Epidermal melanocyte (primary cell): ENCODE measurements around the gene ACER3.
A peak's percentile ranks its signal among the peaks of the same experiment; 100 is the strongest.
"Not testable (repeated sequence)": the region's sequence is repeated elsewhere in the genome, so short reads cannot be mapped to it uniquely, and the experiment has no call there.

Experiments used
- DNase-seq: peaks from one replicate; pipeline ENCODE4 v3.0.0; 2011; ENCODE audit warnings: low spot score; ENCODE audit not compliant: insufficient read length

Gene ACER3

DNA sequence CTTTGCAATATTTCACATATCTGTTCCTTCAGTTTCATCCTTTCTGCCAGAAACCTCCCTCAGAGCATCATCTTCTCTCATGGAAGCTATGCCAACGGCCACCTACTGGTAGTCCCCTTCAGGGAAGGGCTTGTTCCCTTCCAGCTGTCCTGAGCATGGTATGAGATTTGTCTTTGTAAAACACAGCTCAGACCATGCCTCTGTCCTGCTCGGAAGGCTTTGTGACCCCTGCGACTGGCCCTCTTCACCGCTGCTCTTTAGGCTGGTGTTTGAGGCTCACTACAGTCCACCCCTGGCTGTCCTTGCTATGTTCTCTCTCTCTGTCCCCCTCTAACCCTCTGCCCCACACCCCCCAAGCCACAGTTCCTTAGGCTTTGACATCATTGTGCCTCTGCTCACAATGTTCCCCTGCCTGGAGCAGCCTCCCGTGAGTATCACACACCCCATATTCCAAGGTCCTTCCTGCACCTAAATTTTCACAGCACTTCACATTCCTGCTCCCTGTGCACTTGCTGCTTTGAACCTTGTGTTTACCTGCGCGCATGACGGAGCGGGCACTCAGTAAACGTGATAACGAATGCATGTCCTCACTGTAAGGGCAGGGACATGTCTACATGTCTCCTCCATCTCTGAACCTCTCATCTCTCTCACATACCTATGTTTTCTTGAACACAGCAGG lies 24.0 kb upstream of the ACER3 start:
- DNase-seq, result peak; percentile 49

DNA sequence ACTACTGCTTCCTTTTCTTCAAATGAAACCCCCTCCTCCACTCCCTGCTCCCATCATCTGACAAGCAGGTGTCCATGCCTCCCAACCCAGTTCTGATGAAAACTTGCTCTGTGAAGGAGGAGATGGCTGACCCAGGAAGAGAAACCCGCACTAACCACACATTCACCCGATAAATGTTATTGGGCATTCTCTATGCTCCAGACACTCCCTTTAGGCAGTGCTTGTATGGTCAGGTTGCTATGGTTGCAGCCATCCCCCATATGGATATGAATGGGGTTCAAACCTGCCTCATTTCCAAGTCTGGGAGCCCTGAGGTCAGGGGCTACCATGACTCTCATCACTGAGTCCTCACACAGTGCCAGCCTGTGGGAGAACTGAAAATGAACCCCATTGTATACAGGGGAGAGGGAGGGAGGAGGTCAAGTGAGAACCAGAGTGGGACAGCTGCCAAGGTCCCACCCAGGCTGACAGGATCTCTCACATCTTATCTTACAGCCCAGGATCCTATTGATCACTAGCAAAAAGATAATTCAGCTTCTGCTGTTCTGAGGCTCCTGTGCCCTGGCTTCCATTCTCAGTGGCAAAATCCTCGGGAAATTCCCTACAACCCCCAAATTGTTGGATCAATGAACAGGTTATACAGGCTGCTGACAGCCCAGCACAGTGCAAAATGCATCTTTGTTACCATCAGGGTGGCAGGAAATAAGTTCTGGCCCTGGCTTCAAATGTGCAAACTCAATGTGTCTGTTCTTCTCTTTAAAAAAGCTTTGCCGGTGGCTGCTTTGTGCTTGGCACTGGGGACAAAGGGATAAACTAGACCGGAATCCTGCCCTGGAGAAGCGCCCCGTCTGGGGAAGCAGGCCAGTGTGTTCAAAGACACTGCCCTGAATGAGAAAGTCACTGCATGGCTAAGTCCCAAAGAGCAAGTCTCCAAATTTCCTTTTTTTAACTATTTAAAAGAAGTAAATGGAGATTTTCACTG lies 22.7 kb upstream of the ACER3 start:
- no peak for DNase-seq

DNA sequence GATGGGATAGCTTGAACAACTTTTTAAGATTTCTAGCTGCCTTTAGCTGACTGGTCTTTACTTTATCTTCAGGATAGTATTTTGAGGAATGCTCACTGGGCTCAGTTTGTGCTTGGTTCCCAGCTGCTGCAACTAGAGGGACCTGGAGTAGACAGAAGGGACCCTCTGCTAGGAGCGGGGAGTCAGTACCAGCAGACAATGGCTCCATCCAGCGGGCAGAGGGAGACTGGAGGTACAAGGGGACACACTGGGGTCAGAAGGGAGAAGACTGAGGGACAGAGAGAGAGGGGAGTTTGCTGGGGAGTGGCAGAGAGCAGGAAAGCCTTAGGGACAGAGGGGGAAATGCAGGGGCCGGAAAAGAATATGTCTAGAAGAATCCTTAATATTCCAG lies 22.0 kb upstream of the ACER3 start:
- DNase-seq, result no peak

DNA sequence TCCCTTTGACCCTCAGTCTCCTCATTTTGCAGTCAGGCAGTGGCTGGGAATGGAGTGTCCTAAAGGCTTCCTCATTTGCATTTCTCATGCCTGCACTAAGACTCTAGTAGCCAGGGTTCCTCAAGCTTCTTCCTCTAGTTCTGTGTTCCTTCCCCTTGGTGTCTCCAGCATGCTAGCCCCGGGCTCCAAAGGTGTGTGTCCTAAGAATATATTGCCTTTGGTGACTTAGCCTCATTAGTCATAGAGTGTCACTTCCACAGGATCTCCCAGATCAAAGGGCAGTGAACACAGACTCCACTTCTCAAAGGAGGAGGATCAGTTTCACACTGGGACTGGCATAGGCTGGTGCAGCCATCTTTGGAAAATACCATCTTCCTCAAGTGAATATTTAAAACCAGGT lies 21.4 kb upstream of the ACER3 start:
- DNase-seq, result no peak

DNA sequence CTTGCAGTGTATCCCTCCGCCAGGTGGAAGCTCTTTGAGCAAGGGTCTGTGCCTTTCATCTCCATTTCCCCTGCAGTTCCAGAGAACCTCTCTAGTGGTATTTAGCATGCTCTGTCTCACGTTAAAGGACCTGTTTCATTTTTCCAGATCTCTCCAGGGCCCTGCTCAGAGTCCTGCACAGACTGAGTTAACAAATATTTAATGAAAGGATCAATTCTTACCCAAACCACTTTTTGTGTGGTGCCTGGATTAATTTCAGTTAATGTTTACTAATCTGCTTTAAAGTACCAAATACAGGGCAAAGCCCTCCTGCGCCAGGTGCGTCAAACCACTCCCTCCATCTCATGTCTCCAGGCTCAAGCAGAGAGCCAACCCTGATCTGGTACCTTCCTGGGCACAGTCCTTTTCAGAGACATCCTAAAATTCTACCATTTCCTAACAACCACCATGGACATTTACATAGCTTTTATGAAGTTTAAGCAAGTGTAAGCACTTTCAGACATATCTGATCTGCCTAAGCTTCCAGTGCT lies 18.7 kb upstream of the ACER3 start:
- no peak for DNase-seq

DNA sequence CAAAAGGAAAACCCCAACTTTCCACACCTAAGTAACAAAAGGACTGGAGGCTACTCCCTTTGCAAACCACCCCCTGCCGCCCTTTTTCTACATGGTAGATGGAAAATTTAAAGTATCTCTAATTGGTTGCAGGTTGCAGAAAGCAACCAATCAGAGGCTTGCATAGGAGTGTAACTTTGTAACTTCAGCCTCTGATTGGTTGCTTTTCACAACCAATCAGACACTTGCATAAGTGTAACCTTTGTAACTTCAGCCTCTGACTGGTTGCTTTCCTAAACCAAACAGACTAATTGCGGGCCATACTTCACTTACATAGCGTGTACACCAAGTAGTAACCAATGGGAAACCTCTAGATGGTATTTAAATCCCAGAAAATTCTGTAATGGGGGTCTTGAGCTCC lies 16.8 kb upstream of the ACER3 start:
- no peak for DNase-seq

DNA sequence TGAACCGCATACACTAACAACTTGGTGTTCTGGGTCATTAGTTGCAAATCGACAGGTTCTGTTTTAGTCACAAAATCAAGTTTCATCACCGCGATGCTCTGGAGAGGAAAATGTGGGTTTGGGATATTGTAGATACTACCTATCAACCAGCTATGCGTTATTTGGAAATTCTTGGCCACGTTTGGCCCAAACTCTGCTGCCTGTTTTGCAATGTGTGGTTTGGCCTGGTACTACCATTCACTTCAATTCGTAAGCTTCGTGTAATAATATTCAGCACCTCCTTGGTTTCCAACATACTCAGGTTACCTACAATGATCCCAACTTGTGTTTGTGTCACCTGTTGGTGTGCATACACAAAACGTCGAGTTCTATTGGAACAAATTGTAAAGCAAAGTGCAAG lies 16.2 kb upstream of the ACER3 start:
- DNase-seq, result no peak

DNA sequence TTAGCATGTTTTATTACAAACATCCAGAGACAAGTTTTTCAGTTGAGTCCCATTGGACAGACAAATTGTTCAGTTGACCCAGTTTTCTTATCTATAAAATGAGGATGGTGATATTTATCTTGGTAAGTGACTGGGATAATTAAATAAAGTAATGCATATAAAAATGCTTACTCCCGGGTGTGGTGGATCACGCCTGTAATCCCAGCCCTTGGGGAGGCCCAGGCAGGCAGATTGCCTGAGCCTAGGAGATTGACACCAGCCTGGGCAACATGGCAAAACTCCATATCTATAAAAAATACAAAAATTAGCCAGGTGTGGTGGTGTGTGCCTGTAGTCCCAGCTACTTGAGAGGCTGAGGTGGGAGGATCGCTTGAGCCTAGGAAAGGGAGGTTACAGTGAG lies 15.6 kb upstream of the ACER3 start:
- DNase-seq, result no peak

DNA sequence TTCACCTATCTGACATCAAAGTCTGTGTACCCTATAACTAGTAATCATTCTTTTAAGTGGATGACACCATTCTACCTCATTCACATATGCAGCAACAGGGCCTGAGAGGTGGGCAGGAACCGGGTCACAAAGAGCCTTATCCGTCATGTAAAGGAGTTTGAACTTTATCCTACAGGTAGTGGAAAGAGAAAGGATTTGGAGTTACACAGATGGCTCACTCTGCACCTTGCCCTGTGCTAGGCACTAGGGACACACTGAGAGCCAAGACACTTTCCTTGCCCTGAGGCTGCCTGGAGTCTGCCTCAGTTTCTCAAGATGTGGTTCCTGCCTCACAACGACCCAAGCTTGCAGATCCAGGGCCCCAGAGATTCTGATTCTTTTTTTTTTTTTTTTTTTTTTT lies 14.3 kb upstream of the ACER3 start:
- no peak for DNase-seq

DNA sequence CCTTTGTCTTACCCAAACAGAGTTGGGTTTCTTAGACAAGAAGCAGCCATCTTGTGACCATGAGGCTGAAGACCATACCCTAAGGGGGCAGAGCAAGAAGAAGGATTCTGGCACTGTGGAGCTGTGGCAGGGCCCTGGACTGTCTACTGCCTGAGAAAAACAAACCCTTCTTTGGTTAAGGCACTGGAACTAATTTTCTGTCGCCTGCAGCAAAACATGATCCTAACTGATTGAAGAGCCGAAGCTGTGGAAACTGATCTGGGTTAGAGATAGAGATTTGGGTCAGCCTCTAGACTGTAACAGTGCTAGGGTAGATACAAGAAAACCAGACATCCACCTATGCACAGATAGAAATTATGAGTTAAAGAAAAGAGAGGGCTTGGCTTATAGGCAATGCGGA lies 11.3 kb upstream of the ACER3 start:
- DNase-seq, result peak; percentile 45

DNA sequence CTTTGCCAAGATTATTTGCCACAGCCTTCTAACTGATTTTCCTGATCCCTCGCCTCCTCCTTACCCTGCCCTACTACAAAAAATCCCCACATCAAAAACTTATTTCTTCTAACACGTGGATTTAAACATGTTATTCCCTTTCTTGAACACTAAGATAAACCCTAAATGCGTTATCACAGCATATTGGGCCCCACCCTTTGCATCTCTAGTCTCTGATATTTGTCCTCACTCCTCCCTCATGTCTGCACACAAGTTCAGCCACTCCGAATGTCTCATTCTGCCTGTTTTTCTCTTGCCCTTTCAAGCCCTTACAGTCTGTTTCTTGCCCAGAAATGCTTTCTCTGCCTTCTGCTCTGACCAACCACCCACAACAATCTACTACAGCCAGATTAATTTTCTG lies 10.6 kb upstream of the ACER3 start:
- DNase-seq, result no peak

DNA sequence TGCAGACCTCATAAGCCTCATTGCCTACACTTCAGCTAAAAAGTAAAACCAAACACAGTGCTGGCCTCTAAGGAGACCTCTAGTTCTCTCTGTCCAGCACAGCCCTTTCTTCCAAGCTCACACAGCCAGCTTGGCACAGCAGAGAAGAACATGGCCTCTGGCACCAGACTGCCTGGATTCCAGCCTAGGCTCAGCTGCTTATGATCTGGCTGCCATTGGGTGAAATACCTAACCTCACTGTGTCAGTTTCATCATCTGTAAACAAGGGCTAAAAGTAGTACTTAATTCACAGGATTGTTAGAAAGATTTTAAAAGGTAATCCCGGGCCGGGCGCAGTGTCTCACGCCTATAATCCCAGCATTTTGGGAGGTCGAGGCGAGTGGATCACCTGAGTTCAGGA lies 9.9 kb upstream of the ACER3 start:
- no peak for DNase-seq

DNA sequence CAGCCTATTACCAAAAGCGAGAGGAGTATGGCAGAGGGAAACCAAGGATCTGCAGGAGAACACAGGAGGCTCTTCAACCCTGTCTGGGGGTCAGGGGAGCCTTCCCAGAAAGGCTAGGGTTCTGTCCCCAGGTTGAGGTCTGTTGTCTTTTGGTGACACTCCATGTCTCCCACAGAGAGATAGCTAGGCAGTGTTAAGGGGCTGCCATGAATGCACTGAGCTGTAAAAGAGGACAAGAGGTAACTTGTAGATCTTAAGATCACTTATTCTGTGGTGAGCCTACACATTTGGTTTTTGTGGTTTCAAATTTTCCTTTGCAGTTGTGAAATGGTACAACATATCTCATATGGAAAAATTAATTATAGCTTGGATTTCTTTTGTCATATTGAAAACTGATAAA lies 6.0 kb upstream of the ACER3 start:
- no peak for DNase-seq

DNA sequence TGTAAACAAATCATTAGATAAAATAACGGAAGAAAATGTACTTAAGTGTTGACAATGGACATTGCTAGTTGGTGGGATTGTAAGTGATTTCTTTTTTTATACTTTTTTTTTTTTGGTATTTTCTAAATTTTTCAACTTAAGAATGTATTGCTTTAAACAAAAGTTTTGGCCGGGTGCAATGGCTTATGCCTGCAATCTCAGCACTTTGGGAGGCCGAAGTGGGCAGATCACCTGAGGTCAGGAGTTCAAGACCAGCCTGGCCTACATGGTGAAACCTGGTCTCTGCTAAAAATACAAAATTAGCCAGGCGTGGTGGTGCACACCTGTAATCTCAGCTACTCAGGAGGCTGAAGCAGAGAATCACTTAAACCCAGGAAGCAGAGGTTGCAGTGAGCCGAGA lies 5.0 kb upstream of the ACER3 start:
- not testable (repeated sequence) for DNase-seq

DNA sequence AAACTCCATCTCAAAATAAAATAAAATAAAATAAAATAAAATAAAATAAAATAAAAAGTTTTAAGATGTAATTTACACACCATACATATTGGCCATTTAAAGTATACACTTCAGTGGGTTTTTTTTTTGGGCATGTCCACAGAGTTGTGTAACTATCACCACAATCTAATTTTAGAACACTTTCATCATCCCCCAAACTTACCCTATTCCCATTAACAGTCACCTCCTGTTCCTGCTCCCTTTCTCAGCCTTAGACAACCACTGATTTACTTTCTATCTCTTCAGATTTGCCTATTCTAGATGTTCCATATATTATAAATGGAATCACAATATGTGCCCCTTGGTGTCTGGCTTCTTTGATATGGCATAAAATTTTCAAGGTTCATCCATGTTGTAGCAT lies 4.6 kb upstream of the ACER3 start:
- no peak for DNase-seq

DNA sequence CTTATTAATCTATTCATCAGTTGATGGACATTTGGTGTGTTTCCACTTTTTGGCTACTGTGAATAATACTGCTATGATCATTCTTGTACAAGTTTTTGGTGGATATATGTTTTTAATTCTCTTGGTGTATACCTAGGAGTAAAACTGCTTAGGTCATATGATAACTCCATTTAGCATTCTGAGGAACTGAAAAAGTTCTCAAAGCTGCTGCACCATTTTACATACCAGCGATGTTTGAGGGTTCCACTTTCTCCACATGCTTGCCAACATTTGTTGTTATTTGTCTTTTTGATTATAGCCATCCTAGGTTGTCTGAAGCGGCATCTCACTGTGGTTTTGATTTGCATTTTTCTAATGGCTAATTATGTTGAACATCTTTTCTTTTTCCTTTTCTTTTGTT lies 4.1 kb upstream of the ACER3 start:
- DNase-seq, result no peak

DNA sequence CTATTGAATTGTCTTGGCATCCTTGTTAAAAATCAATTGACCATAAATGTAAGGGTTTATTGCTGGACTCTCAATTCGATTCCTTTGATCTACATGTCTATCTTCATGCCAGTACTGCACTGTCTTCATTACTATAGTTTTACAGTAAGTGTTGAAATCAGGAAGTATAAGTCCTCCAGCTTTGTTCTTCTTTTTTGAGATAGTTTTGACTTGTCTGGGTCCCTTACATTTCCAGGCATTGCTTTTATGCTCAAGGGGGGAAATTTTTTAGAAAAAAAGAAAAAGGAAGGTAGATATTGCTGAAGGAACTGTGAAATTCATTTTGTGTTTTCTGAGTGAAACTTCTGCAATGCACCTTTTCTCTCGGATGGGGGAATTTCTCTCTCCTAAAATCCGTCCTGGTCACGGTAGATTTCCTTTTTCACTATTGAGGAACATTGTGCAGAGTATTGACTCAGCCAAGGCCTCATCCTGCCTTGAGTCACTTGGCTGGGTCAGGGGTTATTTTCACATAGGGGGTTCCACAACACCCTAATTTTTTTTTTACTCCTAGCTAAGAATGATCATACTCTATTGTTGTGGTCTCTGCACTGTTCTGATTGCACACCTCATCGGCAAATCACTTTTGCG lies 2.8 kb upstream of the ACER3 start:
- DNase-seq, result no peak

DNA sequence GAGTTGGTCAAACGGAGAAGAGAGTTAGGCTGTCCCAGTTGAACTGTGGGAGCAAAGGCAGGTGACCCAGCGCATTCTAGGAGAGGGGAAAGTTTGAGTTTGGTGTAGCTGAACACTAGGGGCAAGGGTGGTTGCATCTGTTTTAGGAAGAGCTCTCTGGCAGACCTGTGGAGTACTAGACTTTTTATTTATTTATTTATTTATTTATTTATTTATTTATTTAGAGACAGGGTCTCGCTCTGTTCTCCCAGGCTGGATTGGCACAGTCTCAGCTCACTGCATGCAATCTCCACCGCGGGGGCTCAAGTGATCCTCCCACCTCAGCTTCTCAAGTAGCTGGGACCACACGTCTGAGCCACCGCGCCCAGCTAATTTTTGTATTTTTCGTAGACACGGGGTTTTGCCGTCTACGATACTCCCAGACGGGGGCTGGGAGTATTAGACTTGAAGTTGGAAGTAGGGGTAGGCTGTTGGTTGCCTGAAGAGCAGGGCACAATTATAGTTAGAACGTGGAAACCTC lies 950 bp upstream of the ACER3 start:
- no peak for DNase-seq

DNA sequence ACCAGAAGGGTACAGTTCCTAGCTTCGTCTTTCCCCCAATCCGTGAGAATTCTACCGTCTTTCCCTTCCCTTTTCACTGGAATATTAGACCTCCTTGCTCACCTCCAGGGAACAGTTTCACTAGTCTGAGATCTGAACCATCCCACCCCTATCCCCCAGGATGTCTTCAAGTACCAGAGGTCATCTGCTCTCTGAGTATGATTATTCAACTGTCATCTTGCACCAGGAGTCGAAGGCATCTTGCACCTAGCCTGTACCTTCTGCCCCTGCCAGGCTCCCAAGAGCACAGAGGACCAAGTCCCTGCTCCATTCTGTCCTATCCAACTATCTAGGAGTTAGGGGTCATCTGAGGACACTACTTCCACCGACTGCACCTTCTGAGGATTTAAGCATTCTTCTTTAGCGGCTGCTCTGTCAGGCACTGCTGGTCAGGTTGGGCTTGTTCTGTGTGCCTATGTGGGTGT lies 804 bp downstream of the ACER3 start:
- DNase-seq, result no peak

DNA sequence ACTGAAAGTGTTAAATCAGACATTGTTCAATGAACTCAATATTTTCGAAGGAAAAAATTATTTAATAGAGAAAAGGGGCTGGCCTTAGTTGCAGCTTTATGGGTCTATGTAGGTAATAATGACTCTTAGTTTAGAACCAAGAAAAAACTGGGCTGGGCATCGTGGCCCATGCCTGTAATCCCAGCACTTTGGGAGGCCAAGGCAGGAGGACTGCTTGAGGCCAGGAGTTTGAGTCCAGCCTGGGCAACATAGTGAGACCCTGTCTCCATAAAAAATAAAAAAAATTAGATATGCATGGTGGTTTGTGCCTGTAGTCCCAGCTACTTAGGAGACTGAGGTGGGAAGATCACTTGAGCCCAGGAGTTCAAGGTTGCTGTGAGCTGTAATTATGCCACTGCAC lies 2.1 kb downstream of the ACER3 start:
- DNase-seq, result not testable (repeated sequence)

DNA sequence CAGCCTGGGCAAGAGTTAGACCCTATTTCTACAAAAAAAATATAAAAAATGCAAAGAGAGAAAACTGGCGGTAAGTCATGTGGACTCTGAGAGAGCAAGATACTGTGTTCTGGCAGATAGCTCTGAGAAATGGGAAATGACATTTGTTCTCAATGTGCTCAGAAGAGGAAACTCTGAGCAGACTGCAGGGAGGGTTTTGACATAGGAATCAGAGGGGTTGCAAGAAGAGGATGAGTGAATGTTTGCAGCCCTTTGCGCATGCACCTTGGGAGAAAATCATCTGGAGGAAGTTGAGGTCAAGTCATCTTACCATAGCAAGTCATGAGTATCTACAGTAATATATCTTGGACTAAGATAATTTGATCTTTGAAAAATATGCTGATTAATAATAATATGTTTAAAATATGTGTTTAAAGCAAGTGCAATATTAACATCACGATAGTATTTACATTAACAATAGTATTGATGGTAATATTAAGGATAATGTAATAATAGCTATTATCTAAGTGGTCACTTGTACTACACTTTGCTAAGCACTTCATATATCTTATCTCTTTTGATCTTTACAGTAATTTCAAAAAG lies 2.6 kb downstream of the ACER3 start:
- DNase-seq, result no peak
